Left colon (tissue), 2 donors: ENCODE measurements around the gene UNCX. TPM values are rescaled to one million over a fixed set of nuclear protein-coding genes. Genes with fewer than 3 reads are reported as not detected.

Source experiments
- ATAC-seq: fragments of 200-7000 bp; cut with Tn5 transposase; one replicate; pipeline ENCODE4 v1.9.1; 2020; ENCODE audit warnings: mild to moderate bottlenecking, moderate library complexity
- DNase-seq, 2 donors: peaks; one replicate each; pipeline ENCODE4 v3.0.0-alpha.2; 2020
- intact Hi-C, 2 donors: fragments of 100-400 bp; cut with DNase I in 1 of 2; cut with micrococcal nuclease in 1 of 2; formaldehyde crosslinking; loops; one replicate each; pipeline versions ENCODE4 v1.11.2 to v1.14.0; 2022; cut with DNase I, micrococcal nuclease
- total RNA-seq, 2 donors: library from RNA; stranded (reverse); fragmentation: NEBNext Ultra II Directional; extraction: Animal tissue kit (Norgen Biotek cat#: 25700); gene quantifications; one replicate each; pipeline ENCODE4 v1.2.1, GENCODE V29; 2021
- donor health status: DM: no; HTN: no; CAD: no.
- donor health status: DM: yes; HTN: yes; CAD: no.

Gene UNCX
- total RNA-seq, 2 donors from 2014 or later, result not detected

GRCh38 chr7:1283941-1284742 is 51.5 kb downstream of the UNCX start:
- intact Hi-C loops, result no loop called here
- no peak for ATAC-seq
- DNase-seq, result no peak

DNA sequence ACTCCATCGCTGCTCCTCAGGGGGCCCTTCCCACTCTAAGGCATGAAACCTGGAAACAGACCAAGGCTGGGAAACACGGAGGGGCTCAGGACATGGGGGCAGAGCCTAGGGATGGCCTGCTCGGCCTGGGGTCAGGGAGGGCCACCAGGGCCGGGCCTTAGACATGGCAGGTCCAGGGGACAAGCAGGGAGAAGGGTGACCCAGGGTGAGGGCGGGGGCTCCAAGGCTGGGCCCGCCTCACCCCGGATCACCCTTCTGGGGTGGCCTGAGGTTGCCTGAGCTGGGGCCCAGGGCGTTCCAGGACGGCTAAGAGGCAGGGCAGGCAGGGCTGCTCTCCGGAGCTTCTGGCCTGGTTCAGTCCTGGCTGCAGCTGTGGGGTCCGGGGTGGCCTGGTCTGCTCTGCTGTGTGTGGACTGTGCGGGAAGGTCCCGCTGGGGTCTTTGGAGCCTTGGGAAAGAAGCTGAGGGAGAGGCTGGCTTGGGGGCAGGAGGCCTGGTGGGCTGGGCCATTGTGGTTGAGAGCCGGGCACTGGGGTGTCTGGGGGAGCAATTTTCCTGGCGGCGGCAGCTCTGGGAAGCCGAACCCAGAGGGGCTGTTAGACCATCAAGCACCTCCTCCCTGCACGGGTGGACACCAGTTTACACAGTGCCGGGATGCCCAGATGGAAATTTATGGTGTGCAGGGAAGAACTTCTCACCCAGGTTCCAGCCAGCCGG is 52.2 kb downstream of the UNCX start:
- DNase-seq, result no peak
- intact Hi-C loops, result no loop called here
- no peak for ATAC-seq

GRCh38 chr7:1285556-1286301 is 53.1 kb downstream of the UNCX start:
- intact Hi-C loops, result no loop called here
- ATAC-seq (no peak), DNase-seq (no peak)

Other genes starting within 250 kb of the UNCX start
- gene CYP2W1, start 249.7 kb upstream of the UNCX start, total RNA-seq, result 1 to 10 TPM; 1.2 to 3.6 TPM
- gene GPR146, start 188.3 kb upstream of the UNCX start, total RNA-seq, result 1 to 10 TPM; 4.0 to 7.4 TPM
- gene GPER1, start 144.8 kb upstream of the UNCX start, total RNA-seq, result 10 to 100 TPM in 1 of 2 donors, 1 to 10 TPM in 1; 7.2 to 20.8 TPM
- gene ZFAND2A, start 72.7 kb upstream of the UNCX start, total RNA-seq, result 10 to 100 TPM; 40.7 to 90.0 TPM
- gene MICALL2, start 226.6 kb downstream of the UNCX start, total RNA-seq, result 10 to 100 TPM; 68.6 to 83.2 TPM